OCI-LY7 (cell line): Measurements from ENCODE around the gene PCYT1A. TPM values are rescaled to one million over a fixed set of nuclear protein-coding genes. Genes with fewer than 3 reads are reported as not detected.
"Not testable (repeated sequence)": the region's sequence is repeated elsewhere in the genome, so short reads cannot be mapped to it uniquely, and the experiment has no call there.

ENCODE experiments used
- BruUV-seq: library from RNA; stranded (reverse); fragments of 400-500 nt; replicated peaks from 2 replicates; lab custom pipeline; 2021; lab: Mats Ljungman, UMichigan
- CTCF ChIA-PET: fragments of 300-600 bp; sonication (Branson Sonifier 250); formaldehyde crosslinking; loops from one replicate; lab custom pipeline; 2022; ENCODE audit warnings: antibody characterized with exemption; ENCODE audit not compliant: unreplicated experiment; lab: Charles Lee
- POLR2A ChIA-PET: fragments of 300-600 bp; sonication (Branson Sonifier 250); formaldehyde crosslinking; loops from one replicate; lab custom pipeline; 2022; ENCODE audit warnings: antibody characterized with exemption; lab: Charles Lee
- DNase-seq: peaks from one replicate; pipeline ENCODE4 v3.0.0-alpha.2; 2015; ENCODE audit warnings: low spot score
- H2AFZ ChIP-seq: fragments of 200-600 bp; sonication (generic), shearing (Covaris generic); 2 replicates; pipeline ENCODE4 v1.6.1; 2014; ENCODE audit warnings: mild to moderate bottlenecking, antibody characterized with exemption, low read length, moderate library complexity
- H3K27ac ChIP-seq: fragments of 200-600 bp; sonication (generic); 2 replicates; pipeline ENCODE4 v1.5.1; 2014; ENCODE audit warnings: mixed run types, low read depth, mild to moderate bottlenecking, moderate library complexity, low read length, inconsistent platforms; ENCODE audit not compliant: poor library complexity, severe bottlenecking
- H3K36me3 ChIP-seq: fragments of 200-600 bp; sonication (generic); 2 replicates; pipeline ENCODE4 v1.6.1; 2014; ENCODE audit warnings: mild to moderate bottlenecking, antibody characterized with exemption, low read length, moderate library complexity, mixed read lengths; ENCODE audit not compliant: insufficient read depth
- H3K4me1 ChIP-seq: fragments of 200-600 bp; sonication (generic); 2 replicates; pipeline ENCODE4 v1.5.1; 2014; ENCODE audit warnings: mild to moderate bottlenecking, low read length; ENCODE audit not compliant: insufficient read depth, poor library complexity, severe bottlenecking
- H3K4me2 ChIP-seq: fragments of 200-600 bp; sonication (generic); 2 replicates; pipeline ENCODE4 v1.6.1; 2014; ENCODE audit warnings: mild to moderate bottlenecking, low read length
- H3K4me3 ChIP-seq: fragments of 200-600 bp; sonication (generic); 2 replicates; pipeline ENCODE4 v1.5.1; 2014; ENCODE audit warnings: mild to moderate bottlenecking, low read depth, low read length; ENCODE audit not compliant: poor library complexity, severe bottlenecking
- H3K79me2 ChIP-seq: fragments of 200-600 bp; sonication (generic); 2 replicates; pipeline ENCODE4 v1.6.1; 2016; ENCODE audit warnings: low read depth, mild to moderate bottlenecking, low read length, moderate library complexity, mixed read lengths; ENCODE audit not compliant: insufficient read depth
- H3K9me2 ChIP-seq: fragments of 200-600 bp; sonication (generic); 2 replicates; pipeline ENCODE4 v1.6.1; 2016; ENCODE audit warnings: mild to moderate bottlenecking, low read length, mixed read lengths; ENCODE audit not compliant: insufficient read depth
- H3K9me3 ChIP-seq: fragments of 200-600 bp; sonication (generic); 2 replicates; pipeline ENCODE4 v1.6.1; 2014; ENCODE audit warnings: mild to moderate bottlenecking, mixed run types, low read length, mixed read lengths
- H4K20me1 ChIP-seq: fragments of 200-600 bp; sonication (generic); 2 replicates; pipeline ENCODE4 v1.6.1; 2014; ENCODE audit warnings: mild to moderate bottlenecking, antibody characterized with exemption, low read length, moderate library complexity, mixed read lengths; ENCODE audit not compliant: insufficient read depth
- CTCF ChIP-seq: fragments of 200-600 bp; sonication (generic); conservative IDR thresholded peaks from 2 replicates; pipeline ENCODE4 v1.5.1; 2014; ENCODE audit warnings: mild to moderate bottlenecking, antibody characterized with exemption, low read length, moderate library complexity, mixed read lengths
- EZH2phosphoT487 ChIP-seq: fragments of 200-600 bp; sonication (generic); IDR thresholded peaks from 2 replicates; pipeline ENCODE4 v1.6.1; 2018; ENCODE audit warnings: low read depth, borderline replicate concordance, mild to moderate bottlenecking, mixed run types, antibody characterized with exemption, low read length, moderate library complexity, mixed read lengths
- intact Hi-C: fragments of 100-400 bp; cut with micrococcal nuclease; formaldehyde crosslinking; loops from one replicate; pipeline ENCODE4 v1.10.0; 2022; ENCODE audit not compliant: unreplicated experiment
- total RNA-seq, 2 experiments: library from RNA; depleted of rRNA in 1 of 2; stranded (reverse); fragments of >200 nt in 1 of 2; shearing (Covaris generic) in 1 of 2; gene quantifications; 2 replicates each; pipeline ENCODE4 v1.2.3, GENCODE V29; 2014 to 2022

Gene PCYT1A
- total RNA-seq, 2 experiments from 2014 or later, result 21.6 to 27.1 TPM

GRCh38 chr3:196210673-196211556 lies 76.6 kb downstream of the PCYT1A start, which contains the start of gene ZDHHC19:
Gene ZDHHC19, minus strand, starts transcription at chr3:196211400. Its CDS starts 85 bp downstream, at chr3:196211315.
- ChIA-PET POLR2A (no interaction called here), CTCF (no interaction called here)
- H2AFZ ChIP-seq, result no peak within 1 kb of the TSS
- TF ChIP-seq CTCF (no peak), EZH2phosphoT487 (no peak)
- no peaks in the 10 kb centered on the region for H3K79me2 ChIP-seq
- no peaks in the 10 kb centered on the region for H3K9me2 ChIP-seq
- H3K4me1 ChIP-seq, result peaks cover 3% of the 10 kb centered on the region
- no peak within 1 kb of the TSS for H3K4me3 ChIP-seq
- H3K9me3 ChIP-seq, result no peaks in the 10 kb centered on the region
- no peak within 1 kb of the TSS for H3K27ac ChIP-seq
- no peaks in the 10 kb centered on the region for H4K20me1 ChIP-seq
- intact Hi-C loops, result no loop called here
- H3K36me3 ChIP-seq, result no peaks in the 10 kb centered on the region
- no peak within 1 kb of the TSS for H3K4me2 ChIP-seq
- DNase-seq, result no peak
- BruUV-seq, result no TSS peak

GRCh38 chr3:196209944-196210672 lies 77.4 kb downstream of the PCYT1A start:
- H3K4me1 ChIP-seq, H3K79me2 ChIP-seq, intact Hi-C loops, H3K27ac ChIP-seq, BruUV-seq, H3K4me2 ChIP-seq, CTCF ChIA-PET, H3K9me3 ChIP-seq, H4K20me1 ChIP-seq, H2AFZ ChIP-seq, DNase-seq, H3K36me3 ChIP-seq, POLR2A ChIA-PET, H3K9me2 ChIP-seq, H3K4me3 ChIP-seq: not testable (repeated sequence)

DNA sequence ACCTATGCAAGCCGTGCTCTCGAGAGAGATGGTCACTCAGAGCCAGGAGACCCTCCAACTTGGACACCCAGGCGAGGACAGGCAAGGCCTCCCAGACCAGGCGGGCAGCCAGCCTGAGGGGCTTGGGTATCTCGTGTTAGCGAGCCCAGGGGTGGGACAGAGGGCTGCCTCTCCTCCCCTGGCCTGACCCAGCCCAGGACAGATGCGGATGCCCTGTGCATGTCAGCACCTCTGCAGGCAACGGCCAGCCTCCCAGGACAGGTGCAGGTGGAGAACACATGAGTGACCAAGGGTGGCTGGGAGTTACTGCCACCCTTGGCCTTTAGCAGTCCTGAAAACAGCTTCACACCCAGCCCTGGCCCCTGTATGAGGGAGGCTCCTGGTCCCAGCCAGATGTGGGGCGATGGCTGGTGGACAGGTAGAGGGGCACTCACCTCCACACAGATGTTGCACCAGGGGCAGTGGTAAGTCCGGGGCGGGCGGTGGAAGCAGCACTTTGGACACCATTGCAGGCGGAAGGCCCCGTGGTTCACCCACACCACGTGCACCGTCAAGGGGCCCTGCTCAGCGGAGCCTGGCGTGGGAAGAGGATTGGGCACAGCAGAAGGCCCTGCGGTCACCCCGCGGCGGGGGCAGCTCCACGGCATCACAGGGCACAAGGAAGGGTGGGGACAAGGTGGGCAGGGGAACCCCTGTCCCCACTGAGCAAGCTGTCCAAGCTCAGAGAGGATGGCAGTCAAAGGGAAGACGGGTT lies 78.4 kb downstream of the PCYT1A start:
- Histone ChIP-seq H4K20me1 (no peaks in the 10 kb centered on the region), H3K4me2 (no peak overlapping the region), H3K4me1 (peaks cover 4% of the 10 kb centered on the region), H3K27ac (no peak overlapping the region), H2AFZ (no peak overlapping the region), H3K79me2 (no peaks in the 10 kb centered on the region), H3K36me3 (no peaks in the 10 kb centered on the region), H3K9me2 (no peaks in the 10 kb centered on the region), H3K4me3 (no peak overlapping the region), H3K9me3 (no peaks in the 10 kb centered on the region)
- no TSS peak for BruUV-seq
- TF ChIP-seq CTCF (no peak), EZH2phosphoT487 (no peak)
- no peak for DNase-seq
- ChIA-PET CTCF (no interaction called here), POLR2A (no interaction called here)
- intact Hi-C loops, result no loop called here
